NT2/D1 (cell line): Measurements from ENCODE around the gene NPAS3.

Experiments used
- DNase-seq: peaks from one replicate; pipeline ENCODE4 v3.0.0-alpha.2; 2011; ENCODE audit warnings: low read depth, low spot score
- H3K27me3 ChIP-seq: 2 replicates; pipeline ENCODE4 v1.6.0; 2011; ENCODE audit warnings: mild to moderate bottlenecking; ENCODE audit not compliant: insufficient read length, insufficient read depth
- H3K36me3 ChIP-seq: 2 replicates; pipeline ENCODE4 v1.6.1; 2011; ENCODE audit warnings: mild to moderate bottlenecking, low read length, mixed read lengths; ENCODE audit not compliant: insufficient read depth, insufficient read length
- H3K4me1 ChIP-seq: 2 replicates; pipeline ENCODE4 v1.5.1; 2011; ENCODE audit not compliant: insufficient read depth, insufficient read length
- H3K4me3 ChIP-seq: 2 replicates; pipeline ENCODE4 v1.5.1; 2011; ENCODE audit warnings: low read depth; ENCODE audit not compliant: insufficient read length
- H3K9ac ChIP-seq: 2 replicates; pipeline ENCODE4 v1.6.0; 2011; ENCODE audit warnings: low read depth; ENCODE audit not compliant: insufficient read length
- H3K9me3 ChIP-seq: 2 replicates; pipeline ENCODE4 v1.5.1; 2011; ENCODE audit warnings: mild to moderate bottlenecking, low read length; ENCODE audit not compliant: insufficient read depth
- SUZ12 ChIP-seq: IDR thresholded peaks from 2 replicates; pipeline ENCODE4 v1.6.1; 2011; ENCODE audit not compliant: insufficient read length, insufficient read depth; ENCODE audit errors: extremely low read depth
- YY1 ChIP-seq: IDR thresholded peaks from 2 replicates; pipeline ENCODE4 v1.6.1; 2011; ENCODE audit not compliant: insufficient read length, insufficient read depth
- ZNF274 ChIP-seq: IDR thresholded peaks from 2 replicates; pipeline ENCODE4 v1.6.1; 2011; ENCODE audit warnings: mild to moderate bottlenecking, low read depth, low read length

NPAS3 gene

GRCh38 chr14:33376510-33376909, 437.8 kb downstream of the NPAS3 start:
- TF ChIP-seq ZNF274, result no peak
- no peak for TF ChIP-seq SUZ12
- TF ChIP-seq YY1, result no peak
- H3K4me1 ChIP-seq, result no peaks in the 10 kb centered on the region
- no peaks in the 10 kb centered on the region for H3K36me3 ChIP-seq
- H3K27me3 ChIP-seq, result no peaks in the 10 kb centered on the region
- no peaks in the 10 kb centered on the region for H3K9me3 ChIP-seq
- no peak overlapping the region for H3K9ac ChIP-seq
- H3K4me3 ChIP-seq, result no peak overlapping the region
- no peak for DNase-seq

GRCh38 chr14:33377596-33378390, 439.1 kb downstream of the NPAS3 start:
- no peak for TF ChIP-seq YY1
- TF ChIP-seq ZNF274, result no peak
- TF ChIP-seq SUZ12, result no peak
- H3K27me3 ChIP-seq, result no peaks in the 10 kb centered on the region
- H3K36me3 ChIP-seq, result no peaks in the 10 kb centered on the region
- no peak for DNase-seq
- no peak overlapping the region for H3K4me3 ChIP-seq
- H3K9me3 ChIP-seq, result no peaks in the 10 kb centered on the region
- no peak overlapping the region for H3K9ac ChIP-seq
- no peaks in the 10 kb centered on the region for H3K4me1 ChIP-seq

- Histone ChIP-seq H3K27me3 (no peaks in the 10 kb centered on the region), H3K36me3 (no peaks in the 10 kb centered on the region), H3K4me1 (no peaks in the 10 kb centered on the region), H3K9ac (no peak overlapping the region), H3K4me3 (no peak overlapping the region), H3K9me3 (no peaks in the 10 kb centered on the region)
- TF ChIP-seq YY1 (no peak), ZNF274 (no peak), SUZ12 (no peak)
- no peak for DNase-seq
Measured at GRCh38 chr14:33381717-33382116, 443.0 kb downstream of the NPAS3 start.

GRCh38 chr14:33386140-33386539, 447.5 kb downstream of the NPAS3 start:
- TF ChIP-seq ZNF274 (no peak), YY1 (no peak), SUZ12 (no peak)

GRCh38 chr14:33386781-33387180, 448.1 kb downstream of the NPAS3 start:
- no peak for TF ChIP-seq YY1
- TF ChIP-seq ZNF274, result no peak
- TF ChIP-seq SUZ12, result no peak
- Histone ChIP-seq H3K27me3 (no peaks in the 10 kb centered on the region), H3K9ac (no peak overlapping the region), H3K36me3 (no peaks in the 10 kb centered on the region), H3K4me1 (no peaks in the 10 kb centered on the region), H3K9me3 (no peaks in the 10 kb centered on the region), H3K4me3 (no peak overlapping the region)
- no peak for DNase-seq

More at GRCh38 chr14:33386140-33386539, 447.5 kb downstream of the NPAS3 start:
- no peaks in the 10 kb centered on the region for H3K9me3 ChIP-seq
- no peaks in the 10 kb centered on the region for H3K4me1 ChIP-seq
- no peak overlapping the region for H3K9ac ChIP-seq
- no peaks in the 10 kb centered on the region for H3K36me3 ChIP-seq
- DNase-seq, result no peak
- H3K27me3 ChIP-seq, result no peaks in the 10 kb centered on the region
- no peak overlapping the region for H3K4me3 ChIP-seq

- no peaks in the 10 kb centered on the region for H3K36me3 ChIP-seq
- H3K4me3 ChIP-seq, result no peak overlapping the region
- H3K4me1 ChIP-seq, result no peaks in the 10 kb centered on the region
- TF ChIP-seq SUZ12 (no peak), YY1 (no peak), ZNF274 (no peak)
- no peaks in the 10 kb centered on the region for H3K27me3 ChIP-seq
- no peak for DNase-seq
- no peaks in the 10 kb centered on the region for H3K9me3 ChIP-seq
- H3K9ac ChIP-seq, result no peak overlapping the region
Measured at GRCh38 chr14:33390335-33390734, 451.7 kb downstream of the NPAS3 start.

GRCh38 chr14:33393231-33393894, 454.7 kb downstream of the NPAS3 start:
- no peak for DNase-seq
- Histone ChIP-seq H3K9me3 (no peaks in the 10 kb centered on the region), H3K9ac (no peak overlapping the region), H3K4me1 (no peaks in the 10 kb centered on the region), H3K4me3 (no peak overlapping the region), H3K36me3 (no peaks in the 10 kb centered on the region), H3K27me3 (no peaks in the 10 kb centered on the region)
- TF ChIP-seq YY1, result no peak
- no peak for TF ChIP-seq SUZ12
- TF ChIP-seq ZNF274, result no peak
